Panc1 (cell line): ENCODE data around the gene PDYN.

ENCODE experiments used
- POLR2AphosphoS5 ChIP-seq: IDR thresholded peaks from 2 replicates; pipeline ENCODE4 v1.6.1; 2012; ENCODE audit warnings: mild to moderate bottlenecking, low read depth, low read length, moderate library complexity
- TF ChIP-seq, protein P1 (sequence below): fragments of 450-650 bp; IDR thresholded peaks from 2 replicates; pipeline ENCODE4 v1.5.1; 2017; ENCODE audit warnings: mild to moderate bottlenecking

DNA sequence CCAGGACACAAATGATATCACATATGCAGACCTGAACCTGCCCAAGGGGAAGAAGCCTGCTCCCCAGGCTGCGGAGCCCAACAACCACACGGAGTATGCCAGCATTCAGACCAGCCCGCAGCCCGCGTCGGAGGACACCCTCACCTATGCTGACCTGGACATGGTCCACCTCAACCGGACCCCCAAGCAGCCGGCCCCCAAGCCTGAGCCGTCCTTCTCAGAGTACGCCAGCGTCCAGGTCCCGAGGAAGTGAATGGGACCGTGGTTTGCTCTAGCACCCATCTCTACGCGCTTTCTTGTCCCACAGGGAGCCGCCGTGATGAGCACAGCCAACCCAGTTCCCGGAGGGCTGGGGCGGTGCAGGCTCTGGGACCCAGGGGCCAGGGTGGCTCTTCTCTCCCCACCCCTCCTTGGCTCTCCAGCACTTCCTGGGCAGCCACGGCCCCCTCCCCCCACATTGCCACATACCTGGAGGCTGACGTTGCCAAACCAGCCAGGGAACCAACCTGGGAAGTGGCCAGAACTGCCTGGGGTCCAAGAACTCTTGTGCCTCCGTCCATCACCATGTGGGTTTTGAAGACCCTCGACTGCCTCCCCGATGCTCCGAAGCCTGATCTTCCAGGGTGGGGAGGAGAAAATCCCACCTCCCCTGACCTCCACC lies 56.4 kb downstream of the PDYN start:
- TF ChIP-seq, protein P1, sequence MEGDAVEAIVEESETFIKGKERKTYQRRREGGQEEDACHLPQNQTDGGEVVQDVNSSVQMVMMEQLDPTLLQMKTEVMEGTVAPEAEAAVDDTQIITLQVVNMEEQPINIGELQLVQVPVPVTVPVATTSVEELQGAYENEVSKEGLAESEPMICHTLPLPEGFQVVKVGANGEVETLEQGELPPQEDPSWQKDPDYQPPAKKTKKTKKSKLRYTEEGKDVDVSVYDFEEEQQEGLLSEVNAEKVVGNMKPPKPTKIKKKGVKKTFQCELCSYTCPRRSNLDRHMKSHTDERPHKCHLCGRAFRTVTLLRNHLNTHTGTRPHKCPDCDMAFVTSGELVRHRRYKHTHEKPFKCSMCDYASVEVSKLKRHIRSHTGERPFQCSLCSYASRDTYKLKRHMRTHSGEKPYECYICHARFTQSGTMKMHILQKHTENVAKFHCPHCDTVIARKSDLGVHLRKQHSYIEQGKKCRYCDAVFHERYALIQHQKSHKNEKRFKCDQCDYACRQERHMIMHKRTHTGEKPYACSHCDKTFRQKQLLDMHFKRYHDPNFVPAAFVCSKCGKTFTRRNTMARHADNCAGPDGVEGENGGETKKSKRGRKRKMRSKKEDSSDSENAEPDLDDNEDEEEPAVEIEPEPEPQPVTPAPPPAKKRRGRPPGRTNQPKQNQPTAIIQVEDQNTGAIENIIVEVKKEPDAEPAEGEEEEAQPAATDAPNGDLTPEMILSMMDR: no peak
- TF ChIP-seq POLR2AphosphoS5: no peak
